Fibroblast of skin of left biceps (primary cell): ENCODE measurements around the gene PEX16.

Experiments used
- DNase-seq, 2 experiments: peaks; one replicate each; pipeline ENCODE4 v3.0.0-alpha.2; 2013; ENCODE audit warnings: low read depth in 2 of 2

The PEX16 gene

GRCh38 chr11:45876401-45876800, 41.3 kb downstream of the PEX16 start:
- DNase-seq, result no peak

GRCh38 chr11:45872651-45873356, 44.9 kb downstream of the PEX16 start:
- peak; percentile 21 to 24 for DNase-seq

DNA sequence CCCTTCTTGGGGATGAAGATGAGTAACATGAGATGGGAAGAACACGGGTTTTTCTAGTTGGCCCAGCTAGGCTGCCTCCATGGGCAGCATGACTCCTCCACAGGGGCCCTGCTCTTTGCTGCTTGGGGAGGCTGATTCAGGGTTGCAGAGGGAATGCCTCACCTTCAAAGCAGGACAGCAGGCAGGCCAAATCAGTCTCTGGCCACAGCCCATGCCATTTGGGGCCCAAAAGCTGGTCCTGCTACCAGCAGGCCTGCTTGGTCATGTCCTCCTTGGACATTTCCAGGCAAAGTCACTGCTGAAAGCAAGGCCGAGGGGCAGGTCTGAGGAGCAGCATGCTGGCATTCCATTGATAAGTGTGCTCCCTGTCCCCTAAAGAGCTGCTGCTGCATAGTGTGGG, 46.0 kb downstream of the PEX16 start:
- DNase-seq, result no peak

GRCh38 chr11:45870706-45871105, 47.0 kb downstream of the PEX16 start:
- no peak for DNase-seq

GRCh38 chr11:45869551-45869950, 48.1 kb downstream of the PEX16 start:
- no peak for DNase-seq

- DNase-seq, result no peak
These were observed 53.6 kb downstream of the PEX16 start for GRCh38 chr11:45864041-45864440.

- DNase-seq, result no peak
These were observed 56.7 kb downstream of the PEX16 start for GRCh38 chr11:45860764-45861510.

DNA sequence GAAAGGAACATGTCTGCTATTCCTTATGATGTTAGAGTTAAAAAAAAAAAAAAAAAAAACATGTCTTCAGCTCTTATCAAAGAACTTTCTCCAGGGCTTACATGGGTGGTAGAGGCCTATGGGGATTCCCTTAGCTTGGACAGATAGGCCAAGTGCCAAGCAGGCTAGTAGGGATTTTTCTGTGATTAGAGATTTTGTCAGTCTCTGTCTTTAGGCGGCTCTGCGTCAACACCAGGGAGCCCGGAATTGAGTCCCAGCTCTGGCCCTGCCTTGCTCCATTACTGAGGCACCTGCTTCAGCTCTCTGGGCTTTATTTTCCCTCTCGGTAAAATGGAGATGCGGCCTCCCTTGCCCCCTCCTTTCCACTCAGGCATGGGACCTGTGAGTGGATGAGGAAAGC, 57.3 kb downstream of the PEX16 start:
- DNase-seq, result no peak
